T follicular helper cell (primary cell): ENCODE results near the gene CALCB.
"Not testable (repeated sequence)": the region's sequence is repeated elsewhere in the genome, so short reads cannot be mapped to it uniquely, and the experiment has no call there.

Experiments used
- DNase-seq: peaks from one replicate; pipeline ENCODE4 v3.0.0-alpha.2; 2020; ENCODE audit warnings: low read depth
- total RNA-seq, 2 experiments: gene quantifications; one replicate each; lab custom pipeline; 2026; lab: John Stamatoyannopoulos, UW

The CALCB gene, protein sequence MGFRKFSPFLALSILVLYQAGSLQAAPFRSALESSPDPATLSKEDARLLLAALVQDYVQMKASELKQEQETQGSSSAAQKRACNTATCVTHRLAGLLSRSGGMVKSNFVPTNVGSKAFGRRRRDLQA
- total RNA-seq = 1.1 to 3.5 reads per million in 2 experiments

GRCh38 chr11:15073361-15074205 lies at the start of gene CALCB:
CALCB (plus strand) TSS chr11:15073593; CDS start chr11:15074719, 1,126 bp downstream.
- no peak for DNase-seq

GRCh38 chr11:15027011-15027410 lies 46.4 kb upstream of the CALCB start:
- DNase-seq = no peak

GRCh38 chr11:15027956-15028355 lies 45.4 kb upstream of the CALCB start:
- no peak for DNase-seq

DNA sequence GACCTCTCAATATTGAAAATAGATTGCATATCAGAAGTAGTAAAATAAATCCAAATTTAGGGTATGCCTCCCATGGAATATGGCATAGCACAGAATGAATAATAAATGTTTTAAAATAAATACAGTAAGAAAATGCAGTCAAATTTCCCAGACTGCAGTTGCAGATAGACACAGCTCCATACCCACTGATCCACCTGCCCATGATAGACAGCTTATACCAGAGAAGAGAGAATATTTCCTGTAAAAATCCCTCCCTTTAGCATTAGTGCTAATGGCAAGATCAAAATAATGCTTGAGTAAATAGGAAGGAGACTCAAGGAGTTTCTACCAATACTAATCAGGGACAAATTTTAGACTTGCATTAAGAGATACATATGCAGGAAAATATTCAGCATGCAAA lies 45.0 kb upstream of the CALCB start:
- no peak for DNase-seq

- DNase-seq = not testable (repeated sequence)
Measured at GRCh38 chr11:15031945-15032344, 41.4 kb upstream of the CALCB start.

DNA sequence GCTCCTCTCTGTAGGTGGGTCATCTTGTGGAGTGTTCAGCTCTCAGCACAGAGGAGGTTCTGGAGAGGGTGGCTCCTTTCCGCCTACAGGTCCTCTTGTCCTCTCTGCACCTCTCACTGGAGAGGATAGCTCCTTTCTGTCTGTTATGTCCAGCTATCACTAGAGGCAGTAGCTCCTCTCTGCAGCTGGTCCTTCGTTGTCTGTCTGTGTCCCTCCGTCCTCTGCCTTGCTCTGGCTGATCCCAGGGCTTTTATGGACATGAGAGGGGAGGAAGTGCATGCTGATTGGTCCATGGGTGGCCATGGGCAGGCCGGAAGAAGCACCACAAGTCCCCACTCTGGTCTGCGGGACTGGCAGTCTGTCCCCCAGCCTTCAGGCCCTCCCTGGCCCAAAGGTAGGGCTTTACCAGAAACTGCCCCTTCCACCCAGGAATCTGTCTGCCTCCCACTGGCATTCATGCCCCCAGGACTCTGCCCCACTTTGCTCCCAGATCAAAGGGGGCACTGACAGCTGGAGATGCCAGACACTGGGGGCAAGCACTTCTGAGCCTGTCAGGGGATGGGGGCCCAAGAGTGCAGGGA lies 38.6 kb upstream of the CALCB start:
- no peak for DNase-seq

- no peak for DNase-seq
Measured at GRCh38 chr11:15035283-15035682, 38.1 kb upstream of the CALCB start.

GRCh38 chr11:15038963-15039362 lies 34.4 kb upstream of the CALCB start:
- DNase-seq = no peak

GRCh38 chr11:15045209-15045608 lies 28.2 kb upstream of the CALCB start:
- DNase-seq = no peak

- no peak for DNase-seq
Measured at GRCh38 chr11:15045891-15046290, 27.5 kb upstream of the CALCB start.

DNA sequence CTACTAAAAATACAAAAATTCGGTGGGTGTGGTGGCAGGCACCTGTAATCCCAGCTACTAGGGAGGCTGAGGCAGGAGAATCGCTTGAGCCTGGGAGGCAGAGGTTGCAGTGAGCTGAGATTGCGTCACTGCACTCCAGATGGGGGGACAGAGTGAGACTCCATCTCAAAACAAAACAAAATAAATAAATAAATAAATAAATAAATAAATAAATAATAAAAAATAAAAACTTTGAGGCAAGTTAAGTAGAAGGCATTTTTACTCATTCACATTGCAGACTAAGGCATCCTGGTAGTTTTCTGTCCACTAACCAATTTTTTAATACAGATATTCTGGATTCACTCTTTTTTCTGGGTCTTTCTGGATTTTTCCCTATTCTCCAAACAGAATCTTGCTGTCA lies 26.7 kb upstream of the CALCB start:
- DNase-seq = not testable (repeated sequence)

- no peak for DNase-seq
Measured at GRCh38 chr11:15048616-15049015, 24.8 kb upstream of the CALCB start.

DNA sequence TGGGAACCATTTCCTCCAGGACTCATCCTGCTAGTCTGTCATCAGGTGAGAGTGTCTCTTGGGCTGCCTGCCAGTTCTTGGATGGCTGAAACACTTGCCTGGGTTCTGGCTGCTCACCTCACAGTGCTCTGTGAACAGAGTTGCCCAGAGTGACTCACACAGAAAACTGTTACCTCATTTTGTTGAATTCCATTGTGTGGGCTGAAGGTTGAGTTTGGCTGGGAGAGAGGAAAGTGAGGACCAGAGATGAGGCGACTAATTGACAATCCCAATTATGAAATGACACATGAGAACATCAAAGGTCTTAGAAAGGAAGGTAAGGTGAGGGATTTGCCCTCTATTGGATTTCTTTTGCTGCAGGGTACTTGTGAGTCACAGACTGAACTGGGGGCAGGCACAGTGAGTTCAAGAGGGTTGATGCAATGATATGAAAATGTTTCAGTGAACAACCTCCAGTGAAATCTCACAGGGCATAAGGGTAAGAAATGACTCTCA lies 20.2 kb upstream of the CALCB start:
- DNase-seq = no peak

DNA sequence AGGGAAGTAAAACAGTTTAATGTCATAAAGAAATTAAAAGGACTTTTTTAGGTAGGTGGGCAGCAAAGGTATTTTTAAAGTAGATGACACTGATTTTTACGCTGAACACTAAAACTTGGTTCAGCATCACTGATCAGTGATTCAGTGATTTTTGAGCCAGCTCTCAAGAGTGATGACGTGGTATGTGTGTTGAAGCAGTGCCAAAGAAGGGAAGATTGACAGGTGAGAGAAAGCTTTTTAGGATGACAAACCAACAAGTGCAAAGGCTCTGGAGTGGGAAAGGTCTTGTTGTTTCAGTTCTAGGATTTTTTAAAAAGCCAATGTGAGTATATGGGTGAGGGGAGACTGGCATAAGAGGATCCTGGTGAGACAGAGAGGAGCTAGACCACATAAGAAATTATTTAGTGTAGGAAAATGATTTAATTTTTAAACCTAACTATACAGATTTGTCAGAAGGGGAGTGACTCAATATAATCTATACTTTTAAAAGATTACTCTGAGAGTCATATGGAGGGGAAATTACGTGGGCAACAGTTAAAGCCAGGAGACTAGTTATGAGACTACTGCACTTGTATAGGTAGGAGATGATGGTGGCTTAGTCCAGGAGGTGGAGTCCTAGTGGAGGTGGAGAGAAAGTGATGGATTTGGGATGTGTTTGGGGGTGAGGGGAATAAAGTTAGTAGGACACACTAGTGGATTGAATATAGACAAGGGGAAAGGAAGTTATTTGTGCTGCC lies 17.6 kb upstream of the CALCB start:
- DNase-seq = no peak

DNA sequence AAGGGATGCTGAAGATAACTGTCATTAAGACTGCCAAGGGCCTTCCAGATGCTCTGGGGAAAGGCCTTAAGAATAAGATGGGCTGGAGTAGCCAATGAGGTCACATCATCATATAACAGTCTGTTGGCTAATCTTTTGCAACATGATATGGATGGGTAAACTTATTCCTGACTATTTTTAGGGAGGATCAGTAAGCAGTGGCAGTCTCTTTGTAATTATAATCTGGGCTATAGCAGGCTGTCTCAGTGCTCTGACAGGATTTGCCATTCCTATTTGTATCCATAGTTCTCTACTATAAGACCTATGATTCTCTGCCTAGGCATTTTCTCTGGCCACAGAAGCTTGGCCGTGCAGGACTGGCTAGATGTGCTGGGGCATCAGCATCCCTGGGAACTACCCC lies 16.1 kb upstream of the CALCB start:
- no peak for DNase-seq

DNA sequence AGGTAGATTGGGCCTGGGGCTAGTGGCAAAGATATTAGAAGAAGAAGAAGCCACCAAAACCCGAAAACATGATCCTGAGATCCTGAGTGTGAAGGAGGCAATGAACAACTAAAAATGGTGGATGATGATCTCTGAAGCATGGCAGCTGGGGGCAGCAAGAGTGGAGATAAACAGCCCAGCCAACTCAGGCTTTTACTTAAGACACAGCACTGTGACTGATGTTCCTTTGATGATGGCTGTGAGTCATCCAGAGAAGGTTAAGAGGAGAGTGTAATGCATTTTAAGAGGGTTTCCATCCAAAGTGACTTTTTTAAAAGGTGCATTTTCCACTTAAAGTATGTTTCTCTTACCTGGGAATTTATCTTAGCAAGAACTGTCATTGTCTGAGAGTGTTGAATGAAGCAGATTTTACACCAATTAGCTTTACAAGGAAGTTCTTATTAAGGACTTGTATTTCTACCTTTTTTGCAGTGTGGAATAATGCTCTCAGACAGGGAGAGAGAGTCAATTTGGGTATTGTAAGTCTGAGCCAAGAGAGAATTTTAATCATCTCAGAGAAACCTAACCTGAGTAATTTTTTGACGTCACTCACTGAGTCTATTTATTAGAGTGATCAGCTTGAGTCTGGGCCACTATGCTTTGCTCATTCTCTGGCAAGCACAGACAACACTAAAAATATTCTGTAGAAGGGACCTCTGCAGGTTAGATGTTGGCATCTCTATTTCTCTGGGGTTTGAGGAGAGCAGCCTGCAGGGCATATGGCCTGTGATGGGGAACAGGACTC lies 14.1 kb upstream of the CALCB start:
- no peak for DNase-seq

DNA sequence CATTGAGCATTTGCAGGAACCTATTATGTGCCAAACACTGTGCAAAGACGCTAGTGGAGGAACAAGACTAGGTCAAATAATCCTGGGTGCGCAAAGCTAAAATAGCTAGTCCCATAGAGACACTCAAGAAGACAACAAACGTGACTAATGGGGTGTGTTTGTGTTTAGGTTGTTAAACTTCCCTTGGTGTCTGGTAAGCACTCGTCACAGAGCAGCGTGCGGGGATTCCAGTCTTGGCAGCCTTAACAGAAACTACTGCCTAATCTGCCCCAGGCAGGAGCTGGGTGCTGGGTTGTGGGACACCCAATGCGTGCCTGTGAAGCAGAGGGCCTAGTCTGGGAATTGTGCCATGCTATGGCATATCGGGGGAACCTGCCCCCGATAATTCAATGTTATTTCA lies 10.8 kb upstream of the CALCB start:
- no peak for DNase-seq

GRCh38 chr11:15069751-15070150 lies 3.6 kb upstream of the CALCB start:
- not testable (repeated sequence) for DNase-seq

DNA sequence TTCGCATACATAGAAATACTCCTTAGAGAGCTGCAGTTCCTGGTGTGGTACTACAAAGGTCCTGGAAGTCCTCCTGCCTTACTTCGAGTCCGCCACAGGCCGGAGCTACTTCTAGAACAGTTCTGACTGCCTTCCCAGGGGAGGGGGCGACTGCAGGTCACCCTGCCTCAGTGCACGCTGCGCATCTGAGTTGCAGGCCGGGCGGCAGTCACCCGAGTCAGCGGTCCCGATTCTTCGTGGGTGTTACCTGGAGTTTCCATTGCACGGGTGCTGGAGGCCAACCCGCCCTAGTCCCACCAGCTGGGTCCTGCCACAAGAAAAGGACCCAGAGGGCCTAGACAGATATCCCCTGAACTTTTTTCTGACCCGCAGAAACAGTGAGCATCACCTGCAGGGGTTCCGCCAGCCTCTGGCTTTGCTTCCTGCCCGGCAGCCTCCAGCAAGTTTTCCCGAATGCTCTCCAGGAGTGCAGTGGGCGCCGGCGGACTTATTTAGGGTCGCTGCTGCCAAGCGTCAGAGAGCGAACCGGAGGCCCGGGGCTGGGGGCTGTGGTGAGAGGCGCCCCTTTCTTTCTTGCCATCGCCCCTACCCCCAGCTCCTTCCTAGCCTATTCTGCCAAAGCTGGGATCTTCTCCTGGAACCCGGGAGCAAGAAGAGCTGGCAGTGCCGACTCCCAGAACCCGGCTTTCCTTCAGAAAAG lies 1.7 kb upstream of the CALCB start:
- DNase-seq = no peak

DNA sequence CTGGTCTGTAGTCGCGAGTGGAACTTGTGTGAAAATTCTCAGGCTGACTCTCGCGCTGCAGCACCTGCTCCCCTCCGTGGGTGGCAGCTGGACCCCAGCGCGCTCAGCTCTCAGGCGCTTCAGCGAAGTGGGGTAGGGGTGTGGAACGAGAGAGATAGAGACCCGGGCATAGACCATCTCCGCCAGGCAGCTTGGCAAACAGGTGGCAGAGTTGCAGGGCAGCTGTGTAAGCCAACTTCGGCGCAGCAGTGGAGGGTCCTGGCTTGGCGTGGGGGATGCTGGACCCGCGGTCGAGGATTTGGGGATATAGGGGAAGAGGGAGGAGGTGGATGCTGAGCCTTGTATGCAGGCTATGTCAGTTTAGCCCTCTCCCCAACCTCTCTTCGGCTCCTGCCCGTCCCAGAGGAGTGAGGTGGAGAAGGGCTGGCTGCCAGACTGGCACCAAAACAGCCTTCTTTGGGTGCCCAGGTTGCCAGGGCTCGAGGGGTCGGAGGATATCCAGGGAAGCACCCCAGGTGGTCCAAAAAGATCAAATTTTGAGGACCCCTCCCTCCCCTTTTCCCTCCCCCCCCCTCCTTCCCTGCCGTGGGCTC lies 746 bp upstream of the CALCB start:
- DNase-seq = no peak
